GM21423 (cell line): Measurements from ENCODE around the gene CCDC184.
"Not testable (repeated sequence)": the region's sequence is repeated elsewhere in the genome, so short reads cannot be mapped to it uniquely, and the experiment has no call there.

ENCODE experiments used
- ATAC-seq: cut with Tn5 transposase; IDR thresholded peaks from one replicate; pipeline ENCODE4 v1.9.1; 2021; ENCODE audit warnings: mild to moderate bottlenecking, moderate library complexity; ENCODE audit not compliant: unreplicated experiment

CCDC184 gene

DNA sequence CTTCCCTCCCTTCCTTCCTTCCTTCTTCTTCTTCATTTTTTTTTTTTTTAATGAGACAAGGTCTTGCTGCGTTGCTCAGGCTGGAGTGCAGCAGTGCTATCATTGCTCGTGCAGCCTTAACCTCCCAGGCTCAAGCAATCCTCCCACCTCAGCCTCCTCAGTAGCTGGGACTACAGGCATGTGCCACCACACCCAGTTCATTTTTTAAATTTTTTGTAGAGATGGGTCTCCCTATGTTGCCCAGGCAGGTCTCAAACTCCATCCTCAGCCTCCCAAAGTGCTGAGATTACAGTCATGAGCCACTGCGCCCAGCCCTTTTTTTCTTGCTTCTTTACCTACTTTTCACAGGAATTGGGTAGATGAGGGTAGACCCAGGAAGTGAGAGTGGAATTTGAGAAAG, 18.1 kb downstream of the CCDC184 start:
- no peak for ATAC-seq

DNA sequence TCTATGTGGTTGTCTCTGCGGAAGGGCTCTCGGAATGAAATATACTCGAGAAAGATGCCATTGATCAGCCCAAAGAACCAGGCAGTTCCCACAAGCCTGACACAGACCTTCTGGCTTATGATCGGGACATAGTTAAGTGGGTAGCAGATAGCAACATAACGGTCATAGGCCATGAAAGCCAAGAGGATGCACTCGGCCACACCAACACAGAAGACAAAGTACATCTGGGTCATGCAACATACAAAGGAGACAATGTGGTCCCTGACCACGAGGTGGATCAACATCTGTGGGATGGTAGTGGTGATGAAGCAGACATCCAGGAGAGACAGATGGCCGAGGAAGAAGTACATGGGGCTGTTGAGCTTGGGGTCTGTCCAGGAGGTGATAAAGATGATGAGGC, 19.3 kb downstream of the CCDC184 start:
- no peak for ATAC-seq

- no peak for ATAC-seq
Measured at GRCh38 chr12:48203192-48203591, 19.7 kb downstream of the CCDC184 start, which contains the start of gene OR10AD1. OR10AD1 (minus strand) TSS chr12:48203292; CDS start chr12:48203292, 0 bp downstream.

DNA sequence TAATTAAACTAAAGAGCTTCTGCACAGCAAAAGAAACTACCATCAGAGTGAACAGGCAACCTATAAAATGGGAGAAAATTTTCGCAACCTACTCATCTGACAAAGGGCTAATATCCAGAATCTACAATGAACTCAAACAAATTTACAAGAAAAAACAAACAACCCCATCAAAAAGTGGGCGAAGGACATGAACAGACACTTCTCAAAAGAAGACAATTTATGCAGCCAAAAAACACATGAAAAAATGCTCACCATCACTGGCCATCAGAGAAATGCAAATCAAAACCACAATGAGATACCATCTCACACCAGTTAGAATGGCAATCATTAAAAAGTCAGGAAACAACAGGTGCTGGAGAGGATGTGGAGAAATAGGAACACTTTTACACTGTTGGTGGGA, 26.1 kb downstream of the CCDC184 start:
- not testable (repeated sequence) for ATAC-seq

GRCh38 chr12:48216785-48217184, 33.3 kb downstream of the CCDC184 start:
- no peak for ATAC-seq

DNA sequence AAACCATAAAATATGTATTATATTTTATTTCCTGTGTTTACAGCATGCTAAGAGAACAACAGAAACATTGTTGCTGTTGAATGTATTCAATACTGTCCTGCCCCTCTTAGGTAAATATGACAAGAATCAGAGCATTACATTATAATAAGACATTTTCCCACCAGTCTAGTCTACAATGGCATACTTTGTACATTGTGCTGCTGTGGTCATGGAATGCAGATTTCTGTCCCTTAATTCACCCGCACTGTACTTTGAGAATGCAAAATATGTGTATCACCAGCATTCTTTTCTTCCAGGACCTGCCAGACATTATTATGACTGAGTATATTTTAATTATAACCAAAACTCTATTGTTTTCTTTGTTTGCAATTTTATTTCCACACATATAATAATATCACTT, 36.2 kb downstream of the CCDC184 start:
- no peak for ATAC-seq

- no peak for ATAC-seq
Measured at GRCh38 chr12:48220701-48221100, 37.3 kb downstream of the CCDC184 start.

DNA sequence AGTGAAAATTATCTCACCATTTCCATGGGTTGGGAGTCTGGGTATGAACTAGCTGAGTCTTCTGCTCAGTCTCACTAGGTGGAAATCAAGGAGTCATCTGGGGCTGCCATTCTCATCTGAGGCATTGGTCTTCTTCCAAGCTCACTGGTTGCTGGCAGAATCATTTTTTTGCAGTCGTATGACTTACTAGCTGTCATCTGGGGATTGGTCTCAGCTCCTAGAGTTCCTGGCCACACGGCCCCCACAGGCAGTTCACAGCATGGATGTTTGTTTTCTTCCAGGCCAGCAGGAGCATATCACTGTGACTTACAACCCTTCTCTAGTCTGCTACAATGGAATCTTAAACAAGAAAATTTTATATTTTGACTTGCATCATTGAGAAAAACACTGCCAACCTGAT, 38.2 kb downstream of the CCDC184 start:
- no peak for ATAC-seq

GRCh38 chr12:48224533-48224932, 41.1 kb downstream of the CCDC184 start:
- ATAC-seq = not testable (repeated sequence)

GRCh38 chr12:48231169-48231958, 47.9 kb downstream of the CCDC184 start:
- ATAC-seq = not testable (repeated sequence)
